Hematopoietic multipotent progenitor cell treated with erythropoietin and hydrocortisone succinate and interleukin-3 and kit ligand, for 8 days (in vitro differentiated cells): ENCODE results near the gene CUBN.

ENCODE experiments used
- DNase-seq: peaks from one replicate; pipeline ENCODE4 v3.0.0-alpha.2; 2015

CUBN gene

GRCh38 chr10:16905320-16905719 is 224.3 kb downstream of the CUBN start:
- DNase-seq: no peak

GRCh38 chr10:16904639-16905061 is 225.0 kb downstream of the CUBN start:
- peak; percentile 38 for DNase-seq

- no peak for DNase-seq
Observed at GRCh38 chr10:16904049-16904448, 225.6 kb downstream of the CUBN start.

DNA sequence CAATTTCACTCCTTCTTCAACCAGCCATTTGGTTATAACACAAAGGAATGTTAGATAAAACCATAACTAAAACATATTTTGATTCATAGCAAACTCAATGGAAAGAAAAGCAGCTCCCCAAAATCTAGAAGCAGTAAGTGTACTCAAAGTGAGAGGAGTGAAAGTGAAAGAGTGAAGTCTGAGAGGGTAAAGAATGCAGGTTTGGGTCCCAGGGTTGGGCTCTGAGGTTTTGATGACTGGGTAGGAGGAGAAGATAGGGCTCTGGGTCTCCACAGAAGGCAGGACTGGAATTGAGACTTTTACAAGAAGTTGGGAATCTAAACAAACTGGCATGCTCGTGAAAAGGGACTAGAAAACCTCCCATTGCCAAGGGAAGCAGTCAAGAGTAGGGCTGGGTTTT is 227.0 kb downstream of the CUBN start:
- DNase-seq: no peak

GRCh38 chr10:16901106-16901505 is 228.5 kb downstream of the CUBN start:
- DNase-seq: no peak

DNA sequence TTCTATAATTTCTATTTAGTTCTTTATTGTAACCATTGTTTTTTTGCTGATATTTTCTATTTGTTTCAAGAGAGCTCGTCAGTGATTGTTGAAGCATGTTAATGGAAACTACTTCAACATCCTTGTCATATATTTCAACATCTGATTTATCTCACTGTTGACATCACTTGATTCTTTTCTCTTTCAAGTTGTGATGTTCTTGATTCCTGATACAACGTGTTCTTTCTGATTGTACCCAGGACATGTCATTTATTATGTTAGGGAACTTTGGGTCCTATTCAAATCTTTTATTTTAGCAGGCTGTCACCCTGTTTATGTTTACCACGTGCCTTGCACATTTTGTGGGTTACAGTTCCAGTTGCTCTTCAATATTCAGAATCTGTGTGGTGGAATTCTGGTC is 232.6 kb downstream of the CUBN start:
- no peak for DNase-seq

DNA sequence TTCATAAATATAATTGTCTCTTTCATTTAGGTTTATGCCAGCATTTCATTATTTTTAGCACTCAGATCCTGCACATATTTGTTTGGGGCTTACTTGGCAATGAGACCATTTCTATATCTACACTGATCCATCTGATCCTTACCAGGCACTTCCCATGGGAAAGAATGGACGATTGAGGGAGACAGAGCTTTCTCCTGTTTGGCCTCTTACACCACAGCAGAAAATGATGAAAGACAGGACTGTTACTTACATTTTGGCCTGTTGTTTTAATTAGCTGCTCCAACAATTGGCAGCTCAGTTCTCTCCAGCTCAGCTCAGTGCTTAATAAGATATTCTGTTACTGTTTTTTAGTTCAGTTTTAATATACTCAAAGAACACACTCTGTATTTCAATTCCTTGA is 234.8 kb downstream of the CUBN start:
- no peak for DNase-seq

GRCh38 chr10:16893664-16894063 is 235.9 kb downstream of the CUBN start:
- DNase-seq: no peak

DNA sequence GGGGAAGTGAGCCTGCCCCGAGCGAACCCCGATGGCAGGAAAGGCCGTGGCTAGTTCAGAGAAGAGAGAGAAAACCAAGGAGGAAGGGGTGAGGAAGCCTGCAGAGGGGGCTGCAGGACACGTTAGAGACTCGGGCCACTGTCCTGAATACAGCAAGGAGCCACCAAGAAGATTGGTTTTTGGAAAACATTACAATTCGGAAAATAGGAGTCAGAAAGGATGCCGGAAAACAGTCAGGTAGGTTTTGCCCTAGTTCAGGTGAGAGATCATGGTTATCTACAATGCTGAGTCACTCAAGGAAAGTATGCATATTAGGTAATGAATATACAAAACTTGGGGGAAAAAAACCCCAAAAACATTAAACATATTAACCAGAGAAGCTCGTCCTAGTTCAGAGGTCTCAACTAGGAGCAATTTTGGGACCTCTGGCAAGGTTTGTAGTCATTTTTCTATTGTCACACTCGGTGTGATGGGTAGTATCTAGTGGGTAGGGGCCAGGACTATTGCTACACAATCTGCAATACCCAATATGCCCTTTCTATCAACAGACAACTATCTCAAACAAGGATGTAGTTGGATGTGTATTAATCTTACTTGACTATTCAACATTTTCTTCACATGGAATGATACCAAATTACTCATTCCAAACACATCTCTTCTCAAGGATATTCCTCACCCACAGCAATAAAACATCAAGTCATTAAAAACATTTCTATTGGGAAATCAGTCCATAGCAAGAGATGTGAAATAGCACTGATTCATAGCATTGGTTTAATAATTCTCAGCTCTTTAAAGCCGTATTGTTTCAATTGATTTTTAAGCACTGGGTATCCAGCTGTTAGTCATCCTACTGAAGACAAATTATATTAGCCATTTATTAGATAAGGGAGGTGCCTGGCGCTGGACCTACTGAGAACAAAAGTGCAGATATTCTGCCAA is 238.0 kb downstream of the CUBN start:
- peak; percentile 56 for DNase-seq

- no peak for DNase-seq
Observed at GRCh38 chr10:16890691-16891090, 238.9 kb downstream of the CUBN start.

- no peak for DNase-seq
Observed at GRCh38 chr10:16887565-16887964, 242.0 kb downstream of the CUBN start.

DNA sequence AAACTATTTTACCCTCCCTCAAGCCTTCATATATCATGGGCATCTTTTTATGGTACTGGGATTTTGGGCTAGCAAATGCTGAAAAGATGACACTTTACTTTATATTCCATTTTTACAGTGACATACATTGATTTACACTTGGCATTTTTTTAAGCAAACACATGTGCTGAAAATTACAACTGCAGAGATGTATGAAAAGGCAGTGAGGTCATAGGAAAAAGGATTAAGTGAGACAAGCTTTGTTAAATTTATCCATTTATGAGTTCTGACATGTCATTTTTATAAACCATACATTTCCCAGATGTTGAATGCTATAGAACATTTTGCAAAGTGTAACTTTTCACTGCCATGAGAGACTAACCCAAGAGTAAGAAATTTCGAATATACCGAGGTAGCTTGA is 243.6 kb downstream of the CUBN start:
- no peak for DNase-seq

DNA sequence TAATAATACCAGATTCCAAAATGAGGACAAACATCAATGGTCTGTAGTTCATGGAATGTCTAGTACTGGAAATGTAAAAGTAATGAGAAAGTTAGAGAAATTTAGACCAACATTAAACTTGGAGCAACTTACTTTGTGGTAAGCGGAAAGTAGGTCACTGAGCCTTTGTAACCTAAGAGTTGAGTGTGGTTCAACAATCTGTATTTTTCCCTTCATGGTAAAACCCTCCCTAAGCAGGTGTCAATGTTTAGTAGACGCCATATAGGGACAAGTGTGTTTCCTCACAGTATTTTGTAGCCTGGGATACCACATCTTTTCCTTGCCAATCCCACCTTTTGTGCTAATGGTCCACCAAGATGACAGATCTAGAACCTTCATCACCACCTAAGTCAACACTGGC is 245.1 kb downstream of the CUBN start:
- no peak for DNase-seq

DNA sequence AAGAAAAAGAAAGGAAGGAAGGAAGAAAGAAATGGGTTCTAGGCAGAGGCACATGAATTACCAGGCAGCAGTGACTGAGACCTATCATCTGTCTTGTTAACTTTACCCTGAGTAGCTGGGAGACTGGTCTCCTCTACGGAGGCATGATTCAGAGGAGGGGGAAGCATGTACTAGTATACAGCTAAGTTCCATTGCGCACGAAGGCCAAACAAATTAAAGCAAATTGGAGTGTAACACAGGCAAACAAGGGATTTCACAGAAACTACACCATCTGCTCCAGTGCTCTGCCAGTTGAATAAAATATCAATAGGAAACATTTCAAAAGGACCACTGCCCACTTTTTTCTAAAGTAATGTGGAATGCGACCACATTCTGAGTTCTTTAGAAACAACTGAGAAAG is 246.5 kb downstream of the CUBN start:
- DNase-seq: no peak

DNA sequence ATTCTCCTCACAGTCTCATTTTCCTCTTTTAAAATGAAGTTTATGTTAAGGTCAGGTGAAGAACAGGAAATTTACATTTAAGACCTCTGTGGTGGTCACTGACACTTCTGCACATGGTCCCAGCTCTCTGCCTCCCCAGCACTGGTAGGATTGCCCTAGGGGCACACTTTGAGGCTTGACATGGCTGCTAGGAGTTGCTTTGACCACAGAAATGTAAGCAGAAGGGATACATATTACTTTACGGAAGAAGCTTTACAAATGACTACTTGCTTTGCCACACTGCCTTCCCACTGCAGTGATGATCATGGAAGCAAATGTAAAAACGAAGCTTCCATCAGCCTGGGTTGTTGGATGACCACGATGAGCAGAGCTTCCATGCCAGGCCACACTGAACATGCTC is 259.3 kb downstream of the CUBN start:
- DNase-seq: no peak

GRCh38 chr10:16867990-16868389 is 261.6 kb downstream of the CUBN start:
- no peak for DNase-seq

DNA sequence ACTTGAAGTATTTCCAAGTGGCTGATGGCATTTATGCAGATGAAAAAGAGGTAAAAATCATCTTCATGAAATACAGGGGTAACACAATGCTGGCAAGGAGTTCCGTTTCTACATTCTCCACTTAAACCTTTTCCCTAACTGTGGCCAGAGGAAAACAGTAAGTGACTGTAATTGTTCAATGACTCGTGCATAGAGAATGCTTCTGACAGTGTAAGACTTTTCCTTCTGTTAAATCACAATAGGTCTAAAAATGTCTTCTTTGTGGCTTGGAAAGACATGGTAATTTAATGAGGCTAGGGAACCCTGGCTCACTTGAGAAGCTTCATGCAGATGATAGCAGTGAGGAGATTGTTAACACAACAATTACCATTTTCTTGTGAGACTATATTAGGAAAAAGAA is 262.1 kb downstream of the CUBN start:
- DNase-seq: no peak

DNA sequence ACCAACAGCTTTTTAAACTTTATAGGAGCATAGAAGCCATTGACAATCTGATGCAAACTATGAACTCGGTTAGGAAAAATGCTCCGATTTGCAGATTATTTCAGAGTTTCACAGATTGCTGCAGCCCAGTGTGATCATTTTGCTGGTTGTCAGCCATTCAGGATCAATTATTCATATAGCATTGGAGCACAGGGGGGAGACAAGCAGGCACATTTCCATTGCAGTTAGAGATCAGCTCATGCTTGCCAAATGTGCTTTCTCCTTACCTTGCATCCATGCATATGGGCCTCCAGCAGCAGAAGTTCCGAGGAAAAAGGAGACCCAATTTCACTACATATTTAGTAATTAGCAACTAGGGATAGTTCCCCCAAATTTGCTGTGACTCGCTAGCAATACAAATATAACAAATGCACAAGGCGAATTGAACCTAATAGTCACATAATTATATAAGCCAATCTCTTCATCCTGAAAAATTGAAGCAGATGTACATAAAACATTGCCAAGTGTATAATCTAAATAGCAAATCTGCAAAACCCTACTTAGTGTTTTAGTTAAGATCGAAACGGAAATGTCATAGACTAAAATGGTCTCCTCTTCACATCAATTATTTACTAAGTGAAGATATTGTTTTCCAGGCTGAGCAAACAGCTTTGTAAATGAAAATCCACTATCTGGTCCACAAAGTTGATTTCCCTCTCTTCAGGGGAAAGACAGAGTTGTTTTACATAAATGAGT is 262.9 kb downstream of the CUBN start:
- no peak for DNase-seq

- DNase-seq: no peak
Observed at GRCh38 chr10:16865766-16866165, 263.8 kb downstream of the CUBN start.

DNA sequence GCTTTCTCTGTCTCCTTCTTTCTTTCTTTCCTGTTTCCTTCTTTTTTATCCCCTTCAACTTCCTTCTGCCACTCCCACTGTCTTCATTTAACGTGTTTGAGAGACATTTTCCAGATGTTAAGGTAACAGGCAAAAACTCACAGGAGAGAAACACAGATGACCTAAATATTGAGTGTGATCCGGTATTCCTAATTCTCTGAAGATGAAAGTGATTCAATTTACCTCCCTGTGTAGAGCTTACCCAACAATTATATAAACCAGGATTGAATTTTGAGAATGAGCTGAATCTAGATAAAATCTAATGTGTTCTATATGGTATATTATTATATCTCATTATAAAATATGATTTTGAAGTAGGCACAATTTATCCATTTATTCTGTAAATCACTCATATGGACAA is 265.8 kb downstream of the CUBN start:
- DNase-seq: no peak

DNA sequence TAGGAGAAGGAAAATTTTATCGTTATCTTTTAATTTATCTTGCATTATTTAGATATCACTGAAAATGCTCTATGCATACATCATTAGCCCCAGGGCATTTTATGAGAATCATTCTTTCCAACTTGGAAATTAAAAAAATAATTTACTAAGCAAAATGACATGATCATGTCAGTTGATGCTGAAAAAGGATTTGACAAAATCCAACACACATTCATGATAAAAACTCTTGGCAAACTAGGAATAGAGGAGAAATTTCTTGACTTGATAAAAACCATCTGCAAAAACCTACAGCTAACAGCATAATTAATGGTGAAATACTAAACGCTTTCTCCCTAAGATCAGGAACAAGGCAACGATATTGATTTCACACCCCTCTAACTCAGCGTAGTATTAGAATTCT is 272.2 kb downstream of the CUBN start:
- DNase-seq: no peak

GRCh38 chr10:16856567-16856966 is 273.0 kb downstream of the CUBN start:
- DNase-seq: no peak

- DNase-seq: no peak
Observed at GRCh38 chr10:16856092-16856491, 273.5 kb downstream of the CUBN start.

DNA sequence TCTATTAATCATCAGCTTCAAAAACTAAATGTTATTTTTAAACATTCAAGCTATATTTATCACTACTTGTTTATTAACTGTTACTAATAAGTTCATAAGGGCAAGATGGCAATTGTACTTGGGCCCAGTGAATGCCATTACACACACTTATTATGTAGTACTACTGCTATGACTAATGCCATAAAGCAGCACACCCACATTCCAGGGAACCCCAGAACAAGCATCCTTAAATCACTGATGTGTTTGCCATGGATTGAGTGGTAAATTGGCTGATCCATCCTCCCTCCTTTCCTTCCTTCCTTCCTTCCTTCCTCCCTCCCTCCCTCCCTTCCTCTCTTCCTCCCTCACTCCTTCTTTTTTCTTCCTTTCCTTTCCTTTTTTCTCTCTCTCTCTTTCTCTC is 275.0 kb downstream of the CUBN start:
- DNase-seq: no peak
